PC-9 (cell line): Measurements from ENCODE around the gene SRSF11. TPM values are rescaled to one million over a fixed set of nuclear protein-coding genes. Genes with fewer than 3 reads are reported as not detected.

Source experiments
- BruUV-seq: library from RNA; stranded (reverse); fragments of 400-500 nt; replicated peaks from 2 replicates; lab custom pipeline; 2021; lab: Mats Ljungman, UMichigan
- CTCF ChIA-PET: fragments of 300-600 bp; sonication (Branson Sonifier 250); formaldehyde crosslinking; loops from one replicate; lab custom pipeline; 2022; ENCODE audit warnings: antibody characterized with exemption; lab: Charles Lee
- POLR2A ChIA-PET: fragments of 300-600 bp; sonication (Branson Sonifier 250); formaldehyde crosslinking; loops from one replicate; lab custom pipeline; 2022; ENCODE audit warnings: antibody characterized with exemption; ENCODE audit not compliant: unreplicated experiment; lab: Charles Lee
- DNase-seq, 2 experiments: peaks; one replicate each; pipeline versions ENCODE4 v3.0.0 to v3.0.0-alpha.2; 2015 to 2022; ENCODE audit warnings: mixed read lengths in 1 of 2
- H2AFZ ChIP-seq: fragments of 200-600 bp; sonication (generic); 2 replicates; pipeline ENCODE4 v1.8.1; 2017; ENCODE audit warnings: antibody characterized with exemption
- H3F3A ChIP-seq: fragments of 200-600 bp; sonication (generic); 2 replicates; pipeline ENCODE4 v1.8.1; 2017; ENCODE audit warnings: antibody characterized with exemption, mild to moderate bottlenecking, low read depth; ENCODE audit not compliant: insufficient read depth
- H3K27ac ChIP-seq: fragments of 200-600 bp; sonication (generic); 2 replicates; pipeline ENCODE4 v1.6.1; 2016; ENCODE audit warnings: mixed run types
- H3K27me3 ChIP-seq: fragments of 200-600 bp; sonication (generic); 2 replicates; pipeline ENCODE4 v1.6.1; 2016; ENCODE audit warnings: low read depth, mixed run types; ENCODE audit not compliant: insufficient read depth
- H3K36me3 ChIP-seq: fragments of 200-600 bp; sonication (generic); 2 replicates; pipeline ENCODE4 v1.6.1; 2016; ENCODE audit warnings: low read depth, mixed run types
- H3K4me1 ChIP-seq: fragments of 200-600 bp; sonication (generic); replicated peaks from 2 replicates; pipeline ENCODE4 v1.6.1; 2016; ENCODE audit warnings: mixed run types; ENCODE audit not compliant: insufficient read depth
- H3K4me2 ChIP-seq: fragments of 200-600 bp; sonication (generic); 2 replicates; pipeline ENCODE4 v1.6.1; 2017; ENCODE audit warnings: mixed run types
- H3K4me3 ChIP-seq: fragments of 200-600 bp; sonication (generic); 2 replicates; pipeline ENCODE4 v1.6.1; 2016; ENCODE audit warnings: mixed run types
- H3K79me2 ChIP-seq: fragments of 200-600 bp; sonication (generic); 2 replicates; pipeline ENCODE4 v1.6.1; 2017; ENCODE audit warnings: low read depth, mixed run types
- H3K9me2 ChIP-seq: fragments of 200-600 bp; sonication (generic); 2 replicates; pipeline ENCODE4 v1.8.1; 2017; ENCODE audit warnings: mild to moderate bottlenecking; ENCODE audit not compliant: insufficient read depth
- H3K9me3 ChIP-seq: fragments of 200-600 bp; sonication (generic); 2 replicates; pipeline ENCODE4 v1.8.1; 2016; ENCODE audit warnings: low read depth; ENCODE audit not compliant: insufficient read depth
- H4K20me1 ChIP-seq: fragments of 200-600 bp; sonication (generic); 2 replicates; pipeline ENCODE4 v1.8.1; 2017; ENCODE audit not compliant: insufficient read depth
- EZH2 ChIP-seq: fragments of 200-600 bp; sonication (generic); IDR thresholded peaks from 2 replicates; pipeline ENCODE4 v1.8.0; 2017; ENCODE audit warnings: antibody characterized with exemption, low read depth
- intact Hi-C: fragments of 100-400 bp; cut with micrococcal nuclease; formaldehyde crosslinking; loops from one replicate; pipeline ENCODE4 v1.10.0; 2022; ENCODE audit not compliant: unreplicated experiment
- total RNA-seq: library from RNA; stranded (reverse); gene quantifications from 2 replicates; pipeline ENCODE4 v1.2.3, GENCODE V29; 2021
- TF ChIP-seq, protein P1 (sequence below): fragments of 200-600 bp; sonication (generic); conservative IDR thresholded peaks from 2 replicates; pipeline ENCODE4 v1.6.1; 2017; ENCODE audit warnings: mixed run types, antibody characterized with exemption, mild to moderate bottlenecking, moderate library complexity

The SRSF11 gene
- total RNA-seq, 1 experiment from 2014 or later, result 199 TPM

DNA sequence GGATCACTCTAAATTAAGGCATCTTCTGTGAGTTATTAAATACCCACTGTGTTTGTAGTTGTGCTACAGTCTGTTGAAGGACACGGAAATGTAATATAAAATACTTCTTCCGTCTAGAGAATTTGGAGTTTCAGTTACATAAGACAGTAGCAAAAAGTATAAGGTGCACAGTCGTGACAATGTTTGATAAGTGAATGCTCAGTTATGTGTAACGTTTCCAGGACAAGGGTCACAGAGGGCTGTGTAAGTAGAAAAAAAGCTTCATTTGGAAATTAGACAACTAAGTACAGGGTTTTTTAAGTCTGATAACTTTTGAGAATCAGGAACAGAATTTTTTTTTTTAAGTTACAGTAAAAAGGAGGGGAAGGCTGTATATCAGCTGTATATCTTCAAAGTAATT lies 27.5 kb downstream of the SRSF11 start:
- peaks cover 45% of the 10 kb centered on the region for H3F3A ChIP-seq
- ChIA-PET POLR2A (no interaction called here), CTCF (no interaction called here)
- H4K20me1 ChIP-seq, result peaks cover 21% of the 10 kb centered on the region
- no peaks in the 10 kb centered on the region for H3K9me2 ChIP-seq
- intact Hi-C loops, result no loop called here
- no peak overlapping the region for H2AFZ ChIP-seq
- no peaks in the 10 kb centered on the region for H3K27me3 ChIP-seq
- H3K79me2 ChIP-seq, result no peaks in the 10 kb centered on the region
- TF ChIP-seq, protein P1, sequence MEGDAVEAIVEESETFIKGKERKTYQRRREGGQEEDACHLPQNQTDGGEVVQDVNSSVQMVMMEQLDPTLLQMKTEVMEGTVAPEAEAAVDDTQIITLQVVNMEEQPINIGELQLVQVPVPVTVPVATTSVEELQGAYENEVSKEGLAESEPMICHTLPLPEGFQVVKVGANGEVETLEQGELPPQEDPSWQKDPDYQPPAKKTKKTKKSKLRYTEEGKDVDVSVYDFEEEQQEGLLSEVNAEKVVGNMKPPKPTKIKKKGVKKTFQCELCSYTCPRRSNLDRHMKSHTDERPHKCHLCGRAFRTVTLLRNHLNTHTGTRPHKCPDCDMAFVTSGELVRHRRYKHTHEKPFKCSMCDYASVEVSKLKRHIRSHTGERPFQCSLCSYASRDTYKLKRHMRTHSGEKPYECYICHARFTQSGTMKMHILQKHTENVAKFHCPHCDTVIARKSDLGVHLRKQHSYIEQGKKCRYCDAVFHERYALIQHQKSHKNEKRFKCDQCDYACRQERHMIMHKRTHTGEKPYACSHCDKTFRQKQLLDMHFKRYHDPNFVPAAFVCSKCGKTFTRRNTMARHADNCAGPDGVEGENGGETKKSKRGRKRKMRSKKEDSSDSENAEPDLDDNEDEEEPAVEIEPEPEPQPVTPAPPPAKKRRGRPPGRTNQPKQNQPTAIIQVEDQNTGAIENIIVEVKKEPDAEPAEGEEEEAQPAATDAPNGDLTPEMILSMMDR, result no peak
- no peak for TF ChIP-seq EZH2
- peaks cover 80% of the 10 kb centered on the region for H3K36me3 ChIP-seq
- H3K27ac ChIP-seq, result no peak overlapping the region
- no peak for DNase-seq
- H3K4me3 ChIP-seq, result no peak overlapping the region
- no peaks in the 10 kb centered on the region for H3K9me3 ChIP-seq
- BruUV-seq, result no TSS peak
- H3K4me1 ChIP-seq, result no peaks in the 10 kb centered on the region
- H3K4me2 ChIP-seq, result no peak overlapping the region

DNA sequence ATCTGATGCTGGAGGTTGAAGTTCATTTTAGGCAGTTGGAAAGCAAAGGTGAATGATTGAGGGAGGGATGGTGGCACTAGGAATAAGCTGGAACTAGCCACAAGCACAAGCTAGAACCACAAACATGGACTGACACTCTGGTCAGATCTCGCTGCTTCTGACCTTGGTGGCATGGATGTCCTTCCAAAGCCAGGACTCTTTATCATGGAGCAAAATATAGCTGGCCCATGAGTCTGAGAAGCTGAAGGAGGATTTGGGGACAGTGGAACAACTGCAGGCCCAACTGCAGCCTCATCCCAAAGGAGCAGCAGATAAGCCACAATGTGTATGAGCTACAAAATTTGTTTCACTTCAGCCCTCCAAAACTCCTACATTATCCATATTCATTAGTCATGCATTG lies 35.5 kb downstream of the SRSF11 start:
- intact Hi-C loops, result no loop called here
- no peak for DNase-seq
- no peaks in the 10 kb centered on the region for H3K9me2 ChIP-seq
- no peak overlapping the region for H3K4me3 ChIP-seq
- CTCF ChIA-PET, result no interaction called here
- TF ChIP-seq EZH2, result no peak
- no peak overlapping the region for H3K4me2 ChIP-seq
- H3K27ac ChIP-seq, result no peak overlapping the region
- H3K27me3 ChIP-seq, result no peaks in the 10 kb centered on the region
- no peaks in the 10 kb centered on the region for H3K9me3 ChIP-seq
- no TSS peak for BruUV-seq
- peaks cover 29% of the 10 kb centered on the region for H3F3A ChIP-seq
- H3K79me2 ChIP-seq, result no peaks in the 10 kb centered on the region
- no peak overlapping the region for H2AFZ ChIP-seq
- H3K4me1 ChIP-seq, result no peaks in the 10 kb centered on the region
- H3K36me3 ChIP-seq, result peaks cover 7% of the 10 kb centered on the region; the same call in 1 of the 2 replicates
- H4K20me1 ChIP-seq, result no peaks in the 10 kb centered on the region
- POLR2A ChIA-PET, result interaction anchor here (0.6 kb wide), 1 partner anchor 153 kb away, joined by 11 read pairs; no protein-coding TSS in a partner anchor

DNA sequence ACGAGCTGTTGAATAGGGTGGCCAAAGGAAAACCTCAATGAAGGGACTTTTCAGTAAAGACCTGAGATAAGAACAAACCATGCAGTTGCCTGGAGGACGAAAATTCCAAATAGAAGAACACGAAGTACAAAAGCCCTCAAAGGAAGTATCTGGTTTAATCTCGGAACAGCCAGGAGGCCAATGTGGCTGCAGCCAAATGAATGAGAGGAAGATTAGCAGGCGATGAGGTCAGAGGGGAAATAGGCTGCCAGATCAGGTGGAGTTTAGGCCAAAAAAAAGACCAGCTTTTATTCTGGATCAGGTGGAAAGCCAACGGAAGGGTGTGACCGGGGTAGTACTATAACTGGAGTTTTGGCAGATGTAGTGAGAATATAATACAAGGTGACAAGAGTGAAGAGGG lies 43.7 kb downstream of the SRSF11 start:
- no peaks in the 10 kb centered on the region for H3K4me1 ChIP-seq
- H3K27ac ChIP-seq, result no peak overlapping the region
- no peaks in the 10 kb centered on the region for H3K79me2 ChIP-seq
- H3K27me3 ChIP-seq, result no peaks in the 10 kb centered on the region
- no peaks in the 10 kb centered on the region for H4K20me1 ChIP-seq
- intact Hi-C loops, result no loop called here
- 0 out of 2 replicates have a peak, but pooled peaks cover 5% of the 10 kb centered on the region for H3K9me3 ChIP-seq
- DNase-seq, result no peak
- no peak for TF ChIP-seq EZH2
- TF ChIP-seq, protein P1, result no peak
- BruUV-seq, result no TSS peak
- no peaks in the 10 kb centered on the region; the same call in 1 of the 2 replicates for H3K36me3 ChIP-seq
- no peak overlapping the region for H2AFZ ChIP-seq
- no peak overlapping the region for H3K4me2 ChIP-seq
- POLR2A ChIA-PET, result no interaction called here
- no peak overlapping the region for H3K4me3 ChIP-seq
- H3K9me2 ChIP-seq, result no peaks in the 10 kb centered on the region
- CTCF ChIA-PET, result no interaction called here
- no peaks in the 10 kb centered on the region for H3F3A ChIP-seq

DNA sequence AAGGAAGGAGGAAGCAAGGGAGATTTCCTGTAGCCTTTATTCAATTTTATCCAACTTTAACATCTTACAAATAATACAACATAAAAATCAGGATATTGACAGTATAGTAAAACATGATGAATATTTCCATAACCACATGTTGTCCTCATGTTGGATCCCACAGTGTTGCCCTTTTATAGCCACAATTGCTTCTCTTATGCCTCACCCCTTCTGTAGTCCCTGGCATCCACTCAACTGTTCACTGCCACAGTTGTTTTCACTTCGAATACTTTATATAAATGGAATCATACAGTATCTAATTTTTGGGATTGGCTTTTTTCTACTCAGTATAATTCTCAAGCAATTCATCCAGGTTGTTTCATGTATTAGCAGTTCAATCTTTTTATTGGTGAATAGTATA lies 44.8 kb downstream of the SRSF11 start:
- no peak overlapping the region for H2AFZ ChIP-seq
- no peak overlapping the region for H3K27ac ChIP-seq
- H3K9me2 ChIP-seq, result no peaks in the 10 kb centered on the region
- H3K36me3 ChIP-seq, result no peaks in the 10 kb centered on the region; the same call in 1 of the 2 replicates
- DNase-seq, result no peak
- ChIA-PET POLR2A (no interaction called here), CTCF (no interaction called here)
- H3K9me3 ChIP-seq, result 0 out of 2 replicates have a peak, but pooled peaks cover 5% of the 10 kb centered on the region
- no peak for TF ChIP-seq EZH2
- TF ChIP-seq, protein P1, result no peak
- no peak overlapping the region for H3K4me3 ChIP-seq
- H3F3A ChIP-seq, result no peaks in the 10 kb centered on the region
- H3K4me1 ChIP-seq, result no peaks in the 10 kb centered on the region
- H4K20me1 ChIP-seq, result no peaks in the 10 kb centered on the region
- H3K27me3 ChIP-seq, result no peaks in the 10 kb centered on the region
- H3K4me2 ChIP-seq, result no peak overlapping the region
- no peaks in the 10 kb centered on the region for H3K79me2 ChIP-seq
- no TSS peak for BruUV-seq
- intact Hi-C loops, result no loop called here
